K562 (cell line): ENCODE results near the gene PPIA. TPM values are rescaled to one million over a fixed set of nuclear protein-coding genes. Genes with fewer than 3 reads are reported as not detected.
A peak's percentile ranks its signal among the peaks of the same experiment; 100 is the strongest.

Source experiments
- ARHGAP35 ChIP-seq: fragments of 450-650 bp; IDR thresholded peaks from 2 replicates; pipeline ENCODE4 v1.6.1; 2018; ENCODE audit not compliant: partially characterized antibody
- CC2D1A ChIP-seq: fragments of 450-650 bp; IDR thresholded peaks from 2 replicates; pipeline ENCODE4 v1.6.1; 2017; ENCODE audit warnings: mild to moderate bottlenecking
- CHD2 ChIP-seq: IDR thresholded peaks from 2 replicates; pipeline ENCODE4 v1.6.1; 2011; ENCODE audit warnings: low read depth, low read length
- CXXC5 ChIP-seq: fragments of 250-450 bp; sonication (Bioruptor Pico); IDR thresholded peaks from 2 replicates; pipeline ENCODE4 v1.8.0; 2022; ENCODE audit warnings: inconsistent platforms, mild to moderate bottlenecking, moderate library complexity
- DMBX1 ChIP-seq: fragments of 250-450 bp; sonication (Bioruptor Pico); IDR thresholded peaks from 2 replicates; pipeline ENCODE4 v1.8.0; 2022; ENCODE audit warnings: inconsistent platforms, mild to moderate bottlenecking, moderate library complexity, borderline replicate concordance
- ETV1 ChIP-seq: fragments of 450-650 bp; conservative IDR thresholded peaks from 2 replicates; pipeline ENCODE4 v1.6.1; 2016; ENCODE audit warnings: missing genetic modification characterization, control low read depth, low read depth, missing compliant biosample characterization
- GABPB2 ChIP-seq: fragments of 250-450 bp; sonication (Bioruptor Pico); conservative IDR thresholded peaks from 2 replicates; pipeline ENCODE4 v1.5.1; 2021; ENCODE audit warnings: mild to moderate bottlenecking
- MYBL2 ChIP-seq, 2 experiments: fragments of 450-650 bp in 1 of 2; sonication (generic) in 1 of 2; formaldehyde crosslinking in 1 of 2; IDR thresholded peaks; 2 replicates each; pipeline versions ENCODE4 v1.6.1 to v1.8.1; 2017 to 2022; ENCODE audit warnings: borderline replicate concordance in 1 of 2, inconsistent platforms in 1 of 2, low read depth in 1 of 2, mild to moderate bottlenecking in 1 of 2, missing genetic modification reagents in 1 of 2, moderate library complexity in 1 of 2
- NR3C1 ChIP-seq: sonication (generic); formaldehyde crosslinking; IDR thresholded peaks from 2 replicates; pipeline ENCODE4 v1.8.1; 2022; ENCODE audit warnings: missing genetic modification reagents
- RUNX1 ChIP-seq: sonication (generic); IDR thresholded peaks from 2 replicates; pipeline ENCODE4 v1.6.1; 2016; ENCODE audit warnings: antibody characterized with exemption, low read depth
- STAT5B ChIP-seq: fragments of 250-450 bp; sonication (Bioruptor Pico); IDR thresholded peaks from 2 replicates; pipeline ENCODE4 v1.8.0; 2021; ENCODE audit warnings: mild to moderate bottlenecking, inconsistent platforms
- TFAM ChIP-seq: fragments of 250-450 bp; sonication (Bioruptor Pico); conservative IDR thresholded peaks from 2 replicates; pipeline ENCODE4 v1.5.0; 2021; ENCODE audit warnings: mild to moderate bottlenecking, moderate library complexity
- ZNF174 ChIP-seq: fragments of 250-450 bp; sonication (Bioruptor Pico); IDR thresholded peaks from 2 replicates; pipeline ENCODE4 v1.4.0; 2020; ENCODE audit warnings: mild to moderate bottlenecking
- ZNF311 ChIP-seq: fragments of 250-450 bp; sonication (Bioruptor Pico); IDR thresholded peaks from 2 replicates; pipeline ENCODE4 v1.4.0; 2020; ENCODE audit warnings: mild to moderate bottlenecking, moderate library complexity
- ZNF75A ChIP-seq: fragments of 450-650 bp; formaldehyde crosslinking; IDR thresholded peaks from 2 replicates; pipeline ENCODE4 v1.4.0; 2020; ENCODE audit warnings: mild to moderate bottlenecking
- ZNF778 ChIP-seq: fragments of 450-650 bp; formaldehyde crosslinking; IDR thresholded peaks from 2 replicates; pipeline ENCODE4 v1.4.0; 2020; ENCODE audit warnings: mild to moderate bottlenecking, moderate library complexity
- polyA plus RNA-seq, 8 experiments: library from polyadenylated mRNA; depleted of rRNA in 4 of 8; stranded (reverse) in 5 of 8; unstranded in 3 of 8; fragments of >200 nt; fragmentation: Nextera tagmentation in 2 of 8; fragmentation: Illumina TruSeq in 1 of 8; extraction: Ambion mirVana in 2 of 8; extraction: Trizol in 1 of 8; gene quantifications; 2 replicates each; pipeline versions ENCODE4 v1.2.1 to v1.2.3, GENCODE V29; 2011 to 2014; ENCODE audit warnings: inconsistent platforms in 1 of 8, missing spikeins in 1 of 8
- total RNA-seq, 7 experiments: library from RNA; depleted of rRNA in 6 of 7; stranded (reverse); fragments of >200 nt in 6 of 7; fragmentation: Illumina TruSeq in 2 of 7; extraction: Trizol in 2 of 7; gene quantifications; 2 replicates each; pipeline versions ENCODE4 v1.2.1 to v1.2.3, GENCODE V29; 2011 to 2021; ENCODE audit warnings: low replicate concordance in 1 of 7
- TF ChIP-seq, protein P1 (sequence below): fragments of 450-650 bp; IDR thresholded peaks from 2 replicates; pipeline ENCODE4 v1.6.1; 2018; ENCODE audit warnings: mild to moderate bottlenecking, low read depth; ENCODE audit not compliant: partially characterized antibody
- TF ChIP-seq, protein P2 (sequence below): fragments of 250-450 bp; sonication (Bioruptor Pico); IDR thresholded peaks from 2 replicates; pipeline ENCODE4 v1.5.0; 2020; ENCODE audit warnings: mild to moderate bottlenecking
- TF ChIP-seq, protein P3 (sequence below): fragments of 450-650 bp; formaldehyde crosslinking; IDR thresholded peaks from 2 replicates; pipeline ENCODE4 v1.4.0; 2020; ENCODE audit warnings: mild to moderate bottlenecking, moderate library complexity
- TF ChIP-seq, protein P4 (sequence below): fragments of 450-650 bp; IDR thresholded peaks from 2 replicates; pipeline ENCODE4 v1.6.1; 2016; ENCODE audit warnings: mild to moderate bottlenecking

PPIA gene
- total and polyA plus RNA-seq, 9 of the 15 experiments (the other 6 are each of a cell fraction or from before 2014, with no cell fraction given): 2,583 to 7,504 (median 3,973) TPM

DNA sequence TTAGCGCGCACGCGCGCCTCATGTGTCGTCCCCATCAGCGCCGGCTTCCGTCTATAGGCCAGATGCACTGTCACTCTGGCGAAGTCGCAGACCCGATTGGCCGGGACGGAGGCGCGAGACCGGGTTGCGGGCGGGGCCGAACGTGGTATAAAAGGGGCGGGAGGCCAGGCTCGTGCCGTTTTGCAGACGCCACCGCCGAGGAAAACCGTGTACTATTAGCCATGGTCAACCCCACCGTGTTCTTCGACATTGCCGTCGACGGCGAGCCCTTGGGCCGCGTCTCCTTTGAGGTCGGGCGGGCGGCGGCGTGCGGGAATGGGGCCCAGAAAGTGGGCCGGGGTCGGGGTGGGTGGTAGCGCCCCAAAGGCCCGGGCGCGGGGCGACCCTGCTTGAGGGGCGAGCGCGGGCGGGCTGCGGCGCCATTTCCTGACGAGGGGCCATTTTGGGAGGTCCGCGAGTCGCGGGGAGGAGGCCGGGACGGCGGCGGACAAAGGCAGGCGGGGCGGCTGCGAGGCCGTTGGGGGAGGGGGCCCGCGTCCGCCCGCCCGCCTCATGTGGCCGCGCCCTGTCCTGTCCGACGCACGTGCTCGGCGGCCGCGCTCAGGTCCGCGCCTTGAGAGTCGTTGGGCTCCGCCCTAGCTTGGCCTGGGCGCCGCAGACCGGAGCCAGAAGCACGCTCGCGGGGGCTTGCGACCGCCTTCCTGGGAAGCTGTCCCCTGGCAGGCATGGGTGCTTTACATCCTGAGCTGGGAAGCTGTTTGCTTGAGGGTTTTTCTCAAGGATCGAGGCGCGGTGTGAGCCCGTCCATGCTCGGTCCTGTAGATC lies at the start of gene PPIA (continued):
- TF ChIP-seq, protein P1, sequence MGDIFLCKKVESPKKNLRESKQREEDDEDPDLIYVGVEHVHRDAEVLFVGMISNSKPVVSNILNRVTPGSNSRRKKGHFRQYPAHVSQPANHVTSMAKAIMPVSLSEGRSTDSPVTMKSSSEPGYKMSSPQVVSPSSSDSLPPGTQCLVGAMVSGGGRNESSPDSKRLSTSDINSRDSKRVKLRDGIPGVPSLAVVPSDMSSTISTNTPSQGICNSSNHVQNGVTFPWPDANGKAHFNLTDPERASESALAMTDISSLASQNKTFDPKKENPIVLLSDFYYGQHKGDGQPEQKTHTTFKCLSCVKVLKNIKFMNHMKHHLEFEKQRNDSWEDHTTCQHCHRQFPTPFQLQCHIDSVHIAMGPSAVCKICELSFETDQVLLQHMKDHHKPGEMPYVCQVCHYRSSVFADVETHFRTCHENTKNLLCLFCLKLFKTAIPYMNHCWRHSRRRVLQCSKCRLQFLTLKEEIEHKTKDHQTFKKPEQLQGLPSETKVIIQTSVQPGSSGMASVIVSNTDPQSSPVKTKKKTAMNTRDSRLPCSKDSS: no peak
- TF ChIP-seq, protein P2, sequence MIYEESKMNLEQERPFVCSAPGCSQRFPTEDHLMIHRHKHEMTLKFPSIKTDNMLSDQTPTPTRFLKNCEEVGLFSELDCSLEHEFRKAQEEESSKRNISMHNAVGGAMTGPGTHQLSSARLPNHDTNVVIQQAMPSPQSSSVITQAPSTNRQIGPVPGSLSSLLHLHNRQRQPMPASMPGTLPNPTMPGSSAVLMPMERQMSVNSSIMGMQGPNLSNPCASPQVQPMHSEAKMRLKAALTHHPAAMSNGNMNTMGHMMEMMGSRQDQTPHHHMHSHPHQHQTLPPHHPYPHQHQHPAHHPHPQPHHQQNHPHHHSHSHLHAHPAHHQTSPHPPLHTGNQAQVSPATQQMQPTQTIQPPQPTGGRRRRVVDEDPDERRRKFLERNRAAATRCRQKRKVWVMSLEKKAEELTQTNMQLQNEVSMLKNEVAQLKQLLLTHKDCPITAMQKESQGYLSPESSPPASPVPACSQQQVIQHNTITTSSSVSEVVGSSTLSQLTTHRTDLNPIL (CRISPR knock-in tag): no peak
- no peak for TF ChIP-seq ZNF75A
- TF ChIP-seq, protein P3, sequence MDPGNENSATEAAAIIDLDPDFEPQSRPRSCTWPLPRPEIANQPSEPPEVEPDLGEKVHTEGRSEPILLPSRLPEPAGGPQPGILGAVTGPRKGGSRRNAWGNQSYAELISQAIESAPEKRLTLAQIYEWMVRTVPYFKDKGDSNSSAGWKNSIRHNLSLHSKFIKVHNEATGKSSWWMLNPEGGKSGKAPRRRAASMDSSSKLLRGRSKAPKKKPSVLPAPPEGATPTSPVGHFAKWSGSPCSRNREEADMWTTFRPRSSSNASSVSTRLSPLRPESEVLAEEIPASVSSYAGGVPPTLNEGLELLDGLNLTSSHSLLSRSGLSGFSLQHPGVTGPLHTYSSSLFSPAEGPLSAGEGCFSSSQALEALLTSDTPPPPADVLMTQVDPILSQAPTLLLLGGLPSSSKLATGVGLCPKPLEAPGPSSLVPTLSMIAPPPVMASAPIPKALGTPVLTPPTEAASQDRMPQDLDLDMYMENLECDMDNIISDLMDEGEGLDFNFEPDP (CRISPR knock-in tag): peak; percentile 56; the same call in 1 of the 2 replicates
- TF ChIP-seq CXXC5: peak; percentile 96
- peak; percentile 84 for TF ChIP-seq CHD2
- TF ChIP-seq TFAM (CRISPR knock-in tag): no peak
- no peak for TF ChIP-seq ETV1 (tag)
- TF ChIP-seq NR3C1 (CRISPR knock-in tag): no peak; the same call in none of the 2 replicates
- no peak for TF ChIP-seq RUNX1
- TF ChIP-seq GABPB2 (CRISPR knock-in tag): no peak; the same call in 1 of the 2 replicates
- TF ChIP-seq ZNF778: no peak
- TF ChIP-seq ARHGAP35: no peak
- TF ChIP-seq STAT5B (CRISPR knock-in tag): no peak
- TF ChIP-seq CC2D1A: no peak
- no peak for TF ChIP-seq DMBX1 (CRISPR knock-in tag)
- TF ChIP-seq, protein P4, sequence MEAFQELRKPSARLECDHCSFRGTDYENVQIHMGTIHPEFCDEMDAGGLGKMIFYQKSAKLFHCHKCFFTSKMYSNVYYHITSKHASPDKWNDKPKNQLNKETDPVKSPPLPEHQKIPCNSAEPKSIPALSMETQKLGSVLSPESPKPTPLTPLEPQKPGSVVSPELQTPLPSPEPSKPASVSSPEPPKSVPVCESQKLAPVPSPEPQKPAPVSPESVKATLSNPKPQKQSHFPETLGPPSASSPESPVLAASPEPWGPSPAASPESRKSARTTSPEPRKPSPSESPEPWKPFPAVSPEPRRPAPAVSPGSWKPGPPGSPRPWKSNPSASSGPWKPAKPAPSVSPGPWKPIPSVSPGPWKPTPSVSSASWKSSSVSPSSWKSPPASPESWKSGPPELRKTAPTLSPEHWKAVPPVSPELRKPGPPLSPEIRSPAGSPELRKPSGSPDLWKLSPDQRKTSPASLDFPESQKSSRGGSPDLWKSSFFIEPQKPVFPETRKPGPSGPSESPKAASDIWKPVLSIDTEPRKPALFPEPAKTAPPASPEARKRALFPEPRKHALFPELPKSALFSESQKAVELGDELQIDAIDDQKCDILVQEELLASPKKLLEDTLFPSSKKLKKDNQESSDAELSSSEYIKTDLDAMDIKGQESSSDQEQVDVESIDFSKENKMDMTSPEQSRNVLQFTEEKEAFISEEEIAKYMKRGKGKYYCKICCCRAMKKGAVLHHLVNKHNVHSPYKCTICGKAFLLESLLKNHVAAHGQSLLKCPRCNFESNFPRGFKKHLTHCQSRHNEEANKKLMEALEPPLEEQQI: no peak
- TF ChIP-seq ZNF311: no peak
- no peak; the same call in 1 of the 2 replicates for TF ChIP-seq MYBL2 (IDR thresholded peaks at IDR 0.05; ENCODE audit: low read depth)
- no peak for TF ChIP-seq MYBL2 (CRISPR knock-in tag; IDR thresholded peaks at IDR 0.05; ENCODE audit: borderline replicate concordance)
- TF ChIP-seq ZNF174 (CRISPR knock-in tag): no peak
